GM03348 (cell line): ENCODE measurements around the gene TSKU.
A peak's percentile ranks its signal among the peaks of the same experiment; 100 is the strongest.
"Not testable (repeated sequence)": the region's sequence is repeated elsewhere in the genome, so short reads cannot be mapped to it uniquely, and the experiment has no call there.

Experiments
- DNase-seq: peaks from one replicate; pipeline ENCODE4 v3.0.0; 2012; ENCODE audit warnings: low spot score

TSKU gene

DNA sequence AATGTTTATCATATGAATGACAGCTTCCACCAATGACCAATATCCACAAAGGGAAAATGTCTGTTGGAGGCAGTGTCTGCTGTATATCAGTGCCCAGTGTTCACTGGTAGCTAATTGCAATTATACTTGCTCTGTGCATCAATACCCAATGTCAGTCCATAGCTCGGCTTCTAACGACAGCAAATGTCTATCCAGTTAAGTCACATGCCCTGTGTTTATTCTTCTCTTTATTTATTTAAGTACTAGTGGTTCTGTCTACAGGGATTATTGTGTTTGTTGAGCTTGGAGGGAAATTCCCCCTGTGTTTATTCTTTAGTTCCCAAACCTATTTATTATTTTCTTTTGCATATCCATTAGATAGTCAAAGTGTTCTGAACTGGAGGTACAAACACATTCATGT is 18.6 kb downstream of the TSKU start:
- no peak for DNase-seq

DNA sequence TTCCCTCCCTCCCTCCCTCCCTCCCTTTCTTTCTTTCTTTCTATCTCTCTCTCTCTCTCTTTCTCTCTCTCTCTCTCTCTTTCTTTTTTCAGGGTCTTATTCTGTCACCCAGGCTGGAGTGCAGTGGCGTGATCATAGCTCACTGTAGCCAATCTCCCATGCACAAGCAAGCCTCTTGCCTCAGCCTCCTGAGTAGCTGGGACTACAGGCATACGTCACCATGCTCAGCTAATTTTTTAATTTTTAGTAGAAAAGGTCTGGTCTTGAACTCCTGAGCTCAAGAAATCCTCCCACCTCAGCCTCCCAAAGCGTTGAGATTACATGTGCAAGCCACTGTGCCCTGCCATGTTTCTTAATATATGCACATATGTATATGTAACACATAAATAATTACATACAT is 19.0 kb downstream of the TSKU start:
- no peak for DNase-seq

DNA sequence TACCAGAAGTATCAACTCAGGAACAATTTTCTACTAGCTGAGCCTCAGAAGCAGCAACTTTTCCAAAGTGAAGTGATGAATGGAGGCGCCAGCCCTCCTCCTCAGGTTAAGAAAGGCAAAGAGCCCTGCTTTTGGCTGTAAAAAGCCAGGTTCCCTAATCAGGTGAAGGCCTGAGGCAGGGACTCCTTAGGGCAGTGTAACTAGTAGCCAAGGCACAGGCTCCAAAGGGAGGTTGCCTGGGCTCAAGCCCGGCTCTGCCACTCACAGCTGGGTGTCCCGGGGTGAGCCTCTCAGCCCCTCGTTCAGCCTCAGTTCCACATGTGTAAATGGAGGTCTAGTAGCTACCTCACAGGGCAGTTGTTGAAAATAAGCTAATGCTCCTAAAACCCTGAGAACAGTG is 19.5 kb downstream of the TSKU start:
- peak; percentile 3 for DNase-seq

DNA sequence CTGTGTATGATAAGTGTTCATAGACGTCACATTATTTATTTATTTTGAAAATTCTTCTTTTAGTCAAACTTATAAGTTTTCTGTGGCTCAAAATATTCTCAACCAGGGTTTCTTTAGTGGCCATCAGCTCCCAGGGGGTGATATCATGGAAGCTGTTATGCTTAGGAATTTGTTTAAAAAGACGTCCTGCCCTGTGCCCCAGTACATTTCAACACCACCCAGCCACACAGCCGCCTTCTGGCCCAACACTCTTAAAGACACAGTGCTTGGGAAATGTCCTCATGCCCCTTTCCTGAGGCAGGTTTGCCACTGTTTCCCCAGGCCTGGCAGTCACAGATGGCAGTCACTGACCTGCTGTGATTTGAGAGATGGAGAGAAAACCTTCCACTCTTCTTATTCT is 19.9 kb downstream of the TSKU start:
- peak; percentile 70 for DNase-seq

DNA sequence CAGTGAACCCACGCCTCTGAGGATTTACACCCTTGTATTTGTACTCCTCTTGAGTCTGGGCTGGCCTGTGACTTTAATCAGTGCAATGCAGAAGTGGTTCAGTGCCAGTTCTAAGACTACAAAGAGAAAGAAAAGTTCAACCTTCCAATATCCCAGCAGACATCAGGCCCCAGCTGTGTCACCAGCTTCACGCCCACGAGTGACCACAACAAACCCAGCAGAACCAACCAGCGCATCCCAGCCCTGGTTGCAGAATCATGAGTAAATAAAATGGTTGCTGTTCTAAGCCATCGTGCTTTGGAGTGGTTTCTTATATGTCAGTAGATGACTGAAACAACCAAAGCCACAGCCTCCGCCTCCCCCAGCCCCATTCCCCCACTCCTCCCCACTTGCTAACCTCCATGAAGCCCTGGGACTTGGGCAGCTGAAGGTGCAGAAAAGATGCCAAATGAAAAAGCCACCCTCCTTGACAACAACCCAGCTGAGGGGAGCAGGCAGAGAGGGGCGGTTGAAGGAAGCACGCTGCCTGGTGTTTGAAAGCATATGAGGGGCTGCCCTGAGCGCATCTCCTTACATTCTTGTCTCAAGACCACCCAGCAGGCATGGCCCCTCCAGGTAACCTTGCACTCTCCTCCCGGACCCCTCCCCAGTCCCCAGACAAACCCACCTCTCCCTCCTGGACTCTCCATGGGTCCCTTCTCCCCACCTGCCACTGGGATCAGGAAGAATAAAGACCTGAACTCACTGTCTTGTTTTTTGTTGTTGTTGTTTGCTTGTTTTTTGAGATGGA is 20.9 kb downstream of the TSKU start:
- DNase-seq: peak; percentile 47

DNA sequence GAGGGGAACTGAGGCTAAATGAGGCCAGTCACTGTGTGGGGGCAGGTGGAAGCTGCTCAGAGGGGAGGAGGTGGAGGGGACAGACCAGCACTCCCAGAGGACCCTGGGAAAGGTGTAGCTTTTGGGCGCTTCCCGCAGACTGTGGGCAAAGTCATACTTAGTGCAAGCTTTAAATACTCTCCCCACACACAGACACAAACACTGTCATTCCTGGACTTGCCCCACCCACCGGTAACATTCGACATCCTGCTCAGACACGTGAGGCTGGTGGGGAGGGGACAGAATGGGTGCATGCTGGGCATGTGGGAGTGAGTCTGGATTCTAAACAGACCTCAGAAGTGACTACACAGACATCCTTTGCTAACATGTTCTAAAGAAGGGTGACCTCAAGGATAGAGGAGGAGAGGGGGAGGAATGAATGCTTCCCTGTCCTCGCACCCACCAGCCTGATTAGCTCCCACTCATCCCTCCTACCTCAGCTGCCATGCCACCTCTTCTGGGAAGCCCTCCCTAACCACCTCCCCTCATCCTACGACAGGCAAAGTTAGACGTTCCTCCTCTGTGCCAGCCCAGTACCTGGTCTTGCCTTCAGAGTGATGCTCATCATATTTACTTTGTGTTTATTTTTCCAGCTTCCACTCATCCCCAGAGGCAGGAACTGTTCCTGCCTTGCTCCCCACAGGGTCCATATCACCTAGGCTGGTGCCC is 22.2 kb downstream of the TSKU start:
- peak; percentile 9 for DNase-seq

DNA sequence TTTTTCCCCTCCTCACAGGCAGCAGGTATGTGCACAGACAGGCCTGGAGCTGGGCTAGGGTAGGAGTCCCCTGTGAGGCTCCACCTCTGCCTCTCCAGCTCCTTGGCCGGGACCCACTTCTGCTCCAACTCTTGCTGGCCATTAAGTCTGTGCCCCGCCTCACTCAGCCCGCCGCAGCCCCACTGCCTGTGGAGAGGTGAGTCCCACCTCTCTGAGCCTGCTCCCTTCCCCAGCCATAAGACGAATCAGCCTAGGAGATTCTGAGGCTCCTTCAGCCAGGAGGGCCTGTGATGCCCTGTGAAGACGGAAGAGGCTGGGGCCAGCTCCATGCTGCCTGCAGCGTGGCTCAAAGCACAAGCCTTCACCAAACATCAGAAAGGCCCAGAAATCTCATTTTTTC is 23.0 kb downstream of the TSKU start:
- no peak for DNase-seq

DNA sequence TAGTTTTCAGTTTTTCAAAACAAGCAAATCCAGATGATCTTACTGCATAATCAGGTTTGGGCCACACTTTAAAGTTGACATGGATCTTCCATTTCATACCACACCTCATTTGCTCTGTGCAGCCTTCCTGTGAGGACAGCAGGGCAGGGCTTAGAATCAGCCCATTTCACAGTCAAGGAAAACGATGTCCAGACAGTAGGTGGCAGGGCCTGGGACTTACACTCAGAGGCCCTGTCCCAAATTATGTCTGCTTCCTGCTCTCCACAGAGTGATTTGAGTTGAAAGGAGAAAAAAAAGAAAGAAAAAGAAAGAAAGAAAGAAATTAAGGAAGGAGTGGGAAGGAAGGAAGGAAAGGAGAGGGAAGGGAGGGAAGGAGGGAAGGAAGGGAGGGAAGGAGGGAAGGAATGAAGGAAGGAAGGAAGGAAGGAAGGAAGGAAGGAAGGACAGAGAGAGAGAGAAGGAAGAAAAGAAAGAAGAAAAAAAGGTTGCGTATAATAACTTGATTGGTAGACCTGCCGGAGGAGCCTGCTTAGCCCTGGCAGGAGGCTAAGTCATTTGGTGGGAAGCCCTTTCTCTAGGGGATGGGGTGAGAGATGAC is 23.6 kb downstream of the TSKU start:
- peak; percentile 1 for DNase-seq

DNA sequence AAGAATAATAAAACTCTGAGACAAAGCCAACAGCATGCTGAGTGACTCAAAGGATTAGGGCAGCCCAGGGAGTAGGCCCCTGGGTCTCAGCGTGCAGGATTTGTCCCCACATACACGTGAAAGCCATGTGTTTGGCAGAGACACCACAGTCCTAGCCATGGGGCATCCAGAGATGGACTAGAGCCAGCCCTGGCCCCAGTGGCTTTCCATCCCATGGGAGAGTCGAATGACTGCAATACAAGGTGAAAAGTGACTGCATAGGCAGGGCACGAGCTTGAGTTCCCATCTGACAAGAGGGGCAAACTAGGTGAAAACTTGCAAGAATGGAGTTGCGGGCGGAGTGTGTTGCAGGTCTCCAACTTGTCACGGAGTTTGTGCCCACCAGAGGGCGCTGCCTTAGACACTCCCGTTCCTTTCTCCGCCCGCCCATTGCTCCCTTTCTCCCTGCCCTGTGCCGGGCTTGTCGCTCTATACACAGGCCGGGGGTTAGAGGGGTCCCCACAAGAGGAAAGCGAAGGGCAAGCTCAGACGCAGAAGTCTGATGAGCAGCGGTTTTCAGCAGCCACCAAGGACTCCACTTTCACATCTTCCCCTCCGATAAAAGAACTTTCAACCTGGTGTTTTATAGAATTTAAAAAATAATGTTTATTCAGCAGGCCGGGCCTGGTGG is 24.2 kb downstream of the TSKU start:
- DNase-seq: peak; percentile 88

DNA sequence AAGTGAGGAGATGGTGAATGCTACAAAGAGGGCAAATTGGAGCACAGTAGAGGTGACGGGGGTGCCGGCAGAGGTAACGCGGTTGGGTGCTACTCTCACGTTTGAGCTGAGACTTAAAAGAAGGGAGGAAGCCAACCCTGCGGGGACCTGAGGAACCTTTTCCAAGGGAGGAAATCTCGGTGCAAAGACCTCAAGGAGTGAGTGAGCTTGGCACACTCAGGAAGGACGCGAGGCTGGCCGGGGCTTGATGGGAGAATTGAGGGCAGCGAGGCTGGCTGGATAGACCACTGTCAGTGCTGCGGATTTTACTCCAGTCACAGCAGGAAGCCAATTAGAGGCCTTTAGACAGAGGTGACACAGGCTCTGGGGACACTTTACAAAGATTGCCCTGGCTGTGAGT is 25.0 kb downstream of the TSKU start:
- no peak for DNase-seq

DNA sequence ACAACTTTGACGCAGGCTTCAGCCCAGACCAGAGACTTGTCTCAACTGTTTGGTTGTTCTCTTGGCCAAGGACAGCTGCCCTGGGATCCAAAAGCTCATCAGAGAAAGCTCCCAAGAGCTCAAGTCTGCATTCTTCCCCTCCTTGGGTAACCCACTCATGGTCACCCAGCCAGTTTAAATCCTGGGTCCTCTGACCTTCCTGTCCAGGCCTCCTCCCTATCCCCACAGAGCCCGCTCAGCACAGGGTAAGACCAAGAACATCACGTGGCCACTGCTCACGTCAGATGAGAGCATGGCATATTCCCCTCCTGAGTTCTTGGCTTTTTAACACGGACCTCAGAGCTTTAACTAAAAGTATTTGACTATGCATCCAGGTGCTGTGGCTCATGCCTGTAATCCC is 25.8 kb downstream of the TSKU start:
- DNase-seq: no peak

DNA sequence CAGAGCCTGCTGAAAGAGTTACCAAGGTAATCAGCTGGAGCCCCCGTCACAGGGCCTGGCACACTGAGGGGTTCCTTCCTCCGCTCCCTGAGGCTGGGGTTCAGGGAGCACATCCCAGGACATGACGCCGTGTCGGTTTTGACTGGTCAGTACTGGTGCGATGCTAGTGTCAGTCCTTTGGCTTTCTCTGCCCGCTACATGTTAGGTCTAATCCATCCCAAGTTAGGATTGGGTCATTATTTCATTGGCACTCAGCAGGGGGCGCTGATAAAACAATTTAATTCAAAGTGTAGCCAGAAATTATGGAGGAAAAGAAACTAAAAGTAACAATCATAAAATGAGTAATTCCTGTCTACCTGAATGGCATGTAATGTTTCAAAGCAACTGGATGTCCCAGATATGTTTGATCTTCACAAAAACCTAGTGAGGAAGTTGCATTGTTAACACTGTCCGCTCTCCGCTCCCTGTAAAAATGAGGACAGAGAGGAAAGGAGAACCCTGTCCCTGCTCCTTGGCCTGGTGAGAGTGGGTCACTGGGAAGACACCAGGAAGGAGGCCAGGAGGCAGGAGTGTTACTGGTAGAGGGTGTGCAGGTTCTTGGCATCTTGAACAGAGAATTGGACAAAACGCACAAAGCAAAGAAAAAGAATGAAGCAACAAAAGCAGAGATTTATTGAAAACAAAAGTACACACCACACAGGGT is 27.1 kb downstream of the TSKU start:
- DNase-seq: peak; percentile 55

DNA sequence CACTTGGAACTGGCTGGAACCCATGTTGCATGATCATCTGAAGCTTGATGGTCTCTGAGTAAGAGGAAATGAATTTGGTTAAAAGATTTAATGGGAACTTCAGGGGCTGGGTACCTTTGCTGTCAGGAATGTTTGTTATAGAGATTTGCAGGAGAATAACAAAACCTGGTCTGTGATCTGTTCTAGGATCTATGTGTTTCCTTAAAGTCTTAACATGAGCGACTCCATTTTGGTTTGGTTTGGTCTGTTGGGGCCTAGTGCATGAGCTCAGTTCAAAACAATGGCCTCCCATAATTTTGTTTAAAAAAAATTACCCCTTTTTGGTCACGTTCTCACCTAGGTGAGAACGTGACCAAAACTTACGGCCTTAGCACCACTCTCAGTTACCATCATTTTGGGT is 28.1 kb downstream of the TSKU start:
- no peak for DNase-seq

DNA sequence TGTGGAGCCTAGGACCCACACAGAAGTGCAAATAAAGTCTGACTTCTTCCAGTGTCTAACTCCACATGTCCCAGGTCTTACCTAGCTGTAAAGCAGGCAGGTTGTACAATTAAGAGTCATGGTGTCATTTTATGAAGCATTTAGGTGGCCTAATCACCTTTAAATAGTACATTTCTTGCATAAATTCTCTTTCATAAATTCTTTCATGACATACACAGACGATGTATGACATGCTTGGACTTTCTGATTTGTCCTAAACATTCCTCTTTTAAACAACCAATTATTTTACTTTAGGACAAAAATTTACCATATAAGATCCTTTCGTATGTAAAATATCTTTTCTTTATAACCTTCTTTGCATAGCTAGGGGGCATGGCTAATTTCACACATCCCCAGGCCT is 31.3 kb downstream of the TSKU start:
- no peak for DNase-seq

DNA sequence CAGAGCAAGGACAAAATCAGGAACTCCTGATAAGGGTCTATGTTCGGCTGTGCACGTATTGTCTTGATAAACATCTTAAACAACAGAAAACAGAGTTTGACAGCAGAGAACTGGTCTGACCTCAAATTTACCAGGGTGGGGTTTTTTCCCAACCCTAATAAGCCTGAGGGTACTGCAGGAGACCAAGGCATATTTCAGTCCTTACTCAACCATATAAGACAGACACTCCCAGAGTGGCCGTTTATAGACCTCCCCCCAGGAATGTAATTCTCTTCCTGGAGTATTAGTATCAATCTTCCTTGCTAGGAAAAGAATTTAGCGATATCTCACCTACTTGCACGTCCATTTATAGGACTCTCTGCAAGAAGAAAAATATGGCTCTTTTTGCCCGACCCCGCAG is 32.5 kb downstream of the TSKU start:
- not testable (repeated sequence) for DNase-seq

DNA sequence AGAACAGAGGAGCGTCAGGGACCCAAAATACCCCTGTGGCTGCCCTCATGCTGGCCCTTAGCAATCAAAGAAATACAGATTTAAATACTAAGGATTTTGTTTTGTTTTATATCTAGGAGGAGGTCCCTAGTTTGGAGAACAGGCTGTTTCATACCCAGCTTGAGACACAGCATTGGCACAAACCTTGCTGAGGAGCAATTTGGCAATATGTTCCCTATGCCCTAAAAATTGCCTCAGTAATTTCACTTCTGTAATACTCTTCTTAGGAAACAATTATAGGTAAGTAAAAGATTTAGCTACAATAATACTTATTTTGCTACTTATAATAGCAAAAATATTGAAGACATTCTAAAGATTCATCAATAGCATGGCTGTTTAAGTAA is 37.0 kb downstream of the TSKU start:
- no peak for DNase-seq

DNA sequence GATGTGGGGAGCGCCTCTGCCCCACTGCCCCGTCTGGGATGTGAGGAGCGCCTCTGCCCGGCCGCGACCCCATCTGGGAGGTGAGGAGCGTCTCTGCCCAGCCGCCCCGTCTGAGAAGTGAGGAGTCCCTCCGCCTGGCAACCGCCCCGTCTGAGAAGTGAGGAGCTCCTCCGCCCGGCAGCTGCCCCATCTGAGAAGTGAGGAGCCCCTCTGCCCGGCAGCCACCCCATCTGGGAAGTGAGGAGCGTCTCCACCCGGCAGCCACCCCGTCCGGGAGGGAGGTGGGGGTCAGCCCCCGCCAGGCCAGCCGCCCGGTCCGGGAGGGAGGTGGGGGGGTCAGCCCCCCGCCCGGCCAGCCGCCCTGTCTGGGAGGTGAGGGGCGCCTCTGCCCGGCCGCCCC is 38.2 kb downstream of the TSKU start:
- not testable (repeated sequence) for DNase-seq

DNA sequence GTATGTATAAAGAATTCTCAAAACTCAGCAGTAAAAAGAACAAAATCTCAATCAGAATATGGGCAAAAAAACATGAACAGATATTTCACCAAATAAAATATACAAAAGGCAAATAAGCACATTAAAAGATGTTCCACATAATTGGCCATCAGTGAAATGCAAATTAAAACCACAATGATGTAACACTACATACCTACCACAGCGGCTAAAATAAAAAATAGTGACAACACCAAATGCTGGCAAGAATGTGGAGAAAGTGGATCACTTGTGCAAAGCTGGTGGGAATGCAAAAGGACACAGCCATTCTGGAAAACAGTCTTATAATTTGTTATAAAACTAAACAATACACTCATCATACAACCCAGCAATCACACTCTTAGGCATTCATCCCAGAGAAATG is 39.2 kb downstream of the TSKU start:
- no peak for DNase-seq

DNA sequence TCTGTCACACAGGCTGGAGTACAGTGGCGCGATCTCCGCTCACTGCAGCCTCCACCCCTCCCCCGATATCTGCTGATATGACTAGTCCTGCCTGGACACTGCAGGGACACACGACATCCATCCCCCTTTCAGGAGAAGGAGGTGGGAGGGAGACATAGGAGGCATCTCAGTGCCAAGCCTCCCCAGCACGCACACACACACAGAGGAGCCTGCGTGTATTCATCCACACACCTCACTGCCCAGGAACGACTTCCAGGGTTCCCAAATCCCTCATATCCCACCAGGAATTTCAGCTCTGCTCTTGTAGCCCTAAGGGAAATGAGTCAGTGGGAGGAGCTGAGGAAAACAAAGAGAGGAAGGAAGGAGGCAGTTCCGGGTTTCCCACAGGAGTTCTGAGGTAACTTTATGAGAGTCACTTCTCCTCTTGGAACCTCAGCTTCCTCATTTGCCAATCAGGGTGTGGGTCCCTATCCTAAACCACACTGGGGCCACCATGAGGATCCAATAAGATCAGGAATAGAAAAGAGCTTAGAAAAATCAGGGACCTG is 40.4 kb downstream of the TSKU start:
- no peak for DNase-seq

DNA sequence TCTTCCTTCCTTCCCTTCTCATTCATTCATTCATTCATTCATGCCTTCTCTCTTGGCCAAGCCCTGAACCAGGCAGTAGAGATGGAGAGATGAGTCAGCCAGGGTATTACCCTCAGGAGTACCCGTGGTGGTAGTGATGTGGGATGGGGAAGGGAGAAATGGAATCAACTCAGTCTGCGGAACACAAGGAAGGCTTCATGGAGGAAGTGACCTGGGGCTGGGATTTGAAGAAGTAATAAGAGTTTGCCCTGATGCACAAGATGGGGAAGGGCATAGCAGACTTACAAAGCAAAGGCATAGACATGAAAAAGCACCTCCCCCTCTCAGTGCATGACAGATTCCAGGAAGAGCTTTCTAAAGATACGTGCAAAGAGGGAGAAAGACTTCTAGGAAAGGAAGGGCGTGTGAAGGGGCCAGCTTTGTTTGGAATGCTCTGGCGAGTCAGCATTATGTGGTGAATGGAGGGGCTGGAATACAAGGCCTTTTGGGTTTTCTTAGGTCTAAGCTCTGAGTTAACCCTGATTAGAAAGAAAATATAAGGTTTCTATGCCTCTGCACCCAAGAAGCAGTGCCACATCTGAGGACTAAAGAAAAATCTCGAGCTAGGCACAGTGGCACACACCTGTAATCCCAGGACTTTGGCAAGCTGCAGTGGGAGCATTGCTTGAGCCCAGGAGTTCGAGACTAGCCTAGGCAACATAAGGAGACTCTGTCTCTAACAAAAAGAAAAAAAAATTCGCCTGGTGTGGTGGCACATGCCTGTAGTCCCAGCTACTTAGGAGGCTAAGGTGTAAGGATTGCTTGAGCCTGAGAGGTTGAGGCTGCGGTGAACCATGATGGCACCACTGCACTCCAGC is 41.2 kb downstream of the TSKU start:
- DNase-seq: no peak
